Liver (tissue), 3 donors: Measurements from ENCODE around the gene TTYH2.

Source experiments
- CTCF ChIP-seq: fragments of 150-350 bp; IDR thresholded peaks from 2 replicates; pipeline ENCODE4 v1.5.1; 2017; ENCODE audit warnings: improper control_type of control experiment, low read depth, low read length; ENCODE audit not compliant: missing input control
- EGR1 ChIP-seq, 2 donors: IDR thresholded peaks; 2 replicates each; pipeline ENCODE4 v1.6.1; 2016 to 2018; ENCODE audit warnings: antibody characterized with exemption in 2 of 2, low read depth in 2 of 2
- GABPA ChIP-seq, 2 donors: IDR thresholded peaks in 1 of 2; conservative IDR thresholded peaks in 1 of 2; 2 replicates each; pipeline ENCODE4 v1.6.1; 2016; ENCODE audit warnings: antibody characterized with exemption in 2 of 2, mild to moderate bottlenecking in 1 of 2, moderate library complexity in 1 of 2
- MAX ChIP-seq: IDR thresholded peaks from 2 replicates; pipeline ENCODE4 v1.6.1; 2016; ENCODE audit warnings: antibody characterized with exemption
- REST ChIP-seq: IDR thresholded peaks from 2 replicates; pipeline ENCODE4 v1.6.1; 2016; ENCODE audit warnings: antibody characterized with exemption, mild to moderate bottlenecking
- TAF1 ChIP-seq: conservative IDR thresholded peaks from 2 replicates; pipeline ENCODE4 v1.6.1; 2016; ENCODE audit warnings: antibody characterized with exemption, mild to moderate bottlenecking
- YY1 ChIP-seq: IDR thresholded peaks from 2 replicates; pipeline ENCODE4 v1.6.1; 2016; ENCODE audit warnings: antibody characterized with exemption, mild to moderate bottlenecking
- donor health status: healthy.
- donor health status: healthy.

- TF ChIP-seq CTCF (no peak), YY1 (no peak), TAF1 (no peak), GABPA (IDR thresholded peaks at IDR 0.05 in 1 of 2, conservative IDR thresholded peaks at IDR 0.05 in 1 of 2) (no peak), REST (no peak), EGR1 (IDR thresholded peaks at IDR 0.05; ENCODE audit: low read depth in 2 of 2) (no peak), MAX (no peak)
Observed at GRCh38 chr17:74233937-74234336, 20.6 kb downstream of the TTYH2 start.
